ENCODE results near the gene FER. TPM values are rescaled to one million over a fixed set of nuclear protein-coding genes. Genes with fewer than 3 reads are reported as not detected.

Gene FER
- total RNA-seq, 4 donors from 2014 or later = 2.2 to 7.5 (median 3.7) TPM

DNA sequence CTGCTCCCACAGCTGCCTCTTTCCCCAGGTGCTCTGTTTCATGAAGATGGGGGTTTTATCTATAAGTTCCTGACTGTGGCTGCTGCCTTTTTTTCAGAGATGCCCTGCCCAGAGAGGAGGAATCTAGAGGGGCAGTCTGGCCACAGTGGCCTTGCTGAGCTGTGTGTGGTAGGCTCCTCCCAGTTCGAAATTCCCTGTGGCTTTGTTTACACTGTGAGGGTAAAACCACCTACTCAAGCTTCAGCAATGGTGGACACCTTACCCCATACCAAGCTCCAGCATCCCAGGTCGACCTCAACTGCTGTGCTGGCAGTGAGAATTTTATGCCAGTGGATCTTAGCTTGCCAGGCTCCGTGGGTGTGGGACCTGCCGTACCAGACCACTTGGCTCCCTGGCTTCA, 250.0 kb downstream of the FER start:
- in situ Hi-C loops (cut with MboI; ENCODE audit: low sequenced_read_pairs in 4 of 4) (no loop called here), intact Hi-C loops (cut with DNase I; ENCODE audit: low total_unique reads) (no loop called here)

DNA sequence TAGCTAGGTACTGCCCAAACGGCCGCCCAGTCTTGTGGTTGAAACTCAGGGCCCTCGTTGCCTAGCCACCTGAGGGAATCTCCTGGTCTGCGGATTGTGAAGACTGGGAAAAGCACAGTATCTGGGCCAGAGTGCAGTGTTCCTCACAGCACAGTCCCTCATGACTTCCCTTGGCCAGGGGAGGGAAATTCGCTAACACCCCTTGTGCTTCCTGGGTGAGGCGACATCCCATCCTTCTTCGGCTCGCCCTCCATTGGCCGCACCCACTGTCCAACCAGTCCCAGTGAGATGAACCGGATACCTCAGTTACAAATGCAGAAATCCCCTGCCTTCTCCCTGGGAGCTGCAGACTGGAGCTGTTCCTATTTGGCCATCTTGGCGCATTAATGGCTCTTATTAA, 250.5 kb downstream of the FER start:
- intact Hi-C loops (cut with DNase I; ENCODE audit: low total_unique reads) = no loop called here
- no peak overlapping the region for H3K4me3 ChIP-seq
- no peaks in the 10 kb centered on the region for H3K27me3 ChIP-seq
- no peak overlapping the region for H3K27ac ChIP-seq
- no peak for ATAC-seq
- H3K36me3 ChIP-seq = no peaks in the 10 kb centered on the region
- TF ChIP-seq POLR2A (IDR thresholded peaks at IDR 0.05) (no peak), CTCF (IDR thresholded peaks at IDR 0.05 in 4 of 5, conservative IDR thresholded peaks at IDR 0.05 in 1 of 5) (no peak)
- no peaks in the 10 kb centered on the region for H3K4me1 ChIP-seq
- H3K9me3 ChIP-seq = no peaks in the 10 kb centered on the region
- in situ Hi-C loops (cut with MboI; ENCODE audit: low sequenced_read_pairs in 4 of 4) = no loop called here
- no peak for DNase-seq

More for the DNA sequence above, 250.0 kb downstream of the FER start:
- no peaks in the 10 kb centered on the region for H3K27me3 ChIP-seq
- no peaks in the 10 kb centered on the region for H3K9me3 ChIP-seq
- no peak overlapping the region for H3K4me3 ChIP-seq
- H3K27ac ChIP-seq = no peak overlapping the region
- no peaks in the 10 kb centered on the region for H3K4me1 ChIP-seq
- DNase-seq (no peak), ATAC-seq (no peak)
- no peaks in the 10 kb centered on the region for H3K36me3 ChIP-seq
- TF ChIP-seq CTCF (IDR thresholded peaks at IDR 0.05 in 4 of 5, conservative IDR thresholded peaks at IDR 0.05 in 1 of 5) (no peak), POLR2A (IDR thresholded peaks at IDR 0.05) (no peak)

DNA sequence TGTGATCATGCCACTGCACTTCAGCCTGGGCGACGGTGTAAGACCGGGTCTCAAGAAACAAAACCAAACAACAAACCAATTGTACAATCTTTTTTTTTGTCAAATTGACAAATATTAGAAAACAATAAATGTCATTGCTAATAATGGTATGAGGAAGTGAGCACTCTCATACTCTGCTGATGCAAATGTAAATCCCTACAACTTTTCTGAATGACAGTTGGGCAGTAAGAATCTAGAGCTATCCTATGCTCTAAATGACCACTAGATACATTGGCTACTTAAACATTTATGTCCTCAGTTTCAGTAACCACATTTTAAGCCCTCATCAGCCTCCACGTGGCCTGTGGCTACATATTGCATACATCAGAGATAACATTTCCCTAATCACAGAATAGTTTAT, 256.2 kb downstream of the FER start:
- Histone ChIP-seq H3K27me3 (no peaks in the 10 kb centered on the region), H3K4me1 (no peaks in the 10 kb centered on the region)
- intact Hi-C loops (cut with DNase I; ENCODE audit: low total_unique reads) = no loop called here

GRCh38 chr5:109005297-109006009, 257.8 kb downstream of the FER start:
- H3K4me1 ChIP-seq = no peaks in the 10 kb centered on the region
- ATAC-seq = no peak
- in situ Hi-C loops (cut with MboI; ENCODE audit: low sequenced_read_pairs in 4 of 4) (no loop called here), intact Hi-C loops (cut with DNase I; ENCODE audit: low total_unique reads) (no loop called here)
- H3K27me3 ChIP-seq = no peaks in the 10 kb centered on the region
- no peak overlapping the region for H3K4me3 ChIP-seq
- no peaks in the 10 kb centered on the region for H3K36me3 ChIP-seq
- TF ChIP-seq POLR2A (IDR thresholded peaks at IDR 0.05) = no peak
- TF ChIP-seq CTCF (IDR thresholded peaks at IDR 0.05 in 4 of 5, conservative IDR thresholded peaks at IDR 0.05 in 1 of 5) = no peak
- H3K9me3 ChIP-seq = no peaks in the 10 kb centered on the region
- no peak for DNase-seq
- H3K27ac ChIP-seq = no peak overlapping the region

More for the DNA sequence above, 256.2 kb downstream of the FER start:
- Histone ChIP-seq H3K27ac (no peak overlapping the region), H3K9me3 (no peaks in the 10 kb centered on the region), H3K36me3 (no peaks in the 10 kb centered on the region), H3K4me3 (no peak overlapping the region)
- DNase-seq = no peak
- in situ Hi-C loops (cut with MboI; ENCODE audit: low sequenced_read_pairs in 4 of 4) = no loop called here
- no peak for ATAC-seq
- no peak for TF ChIP-seq POLR2A (IDR thresholded peaks at IDR 0.05)
- no peak for TF ChIP-seq CTCF (IDR thresholded peaks at IDR 0.05 in 4 of 5, conservative IDR thresholded peaks at IDR 0.05 in 1 of 5)

GRCh38 chr5:109006129-109006528, 258.4 kb downstream of the FER start:
- ATAC-seq (no peak), DNase-seq (no peak)
- H3K27ac ChIP-seq = no peak overlapping the region
- H3K4me1 ChIP-seq = no peaks in the 10 kb centered on the region
- no peaks in the 10 kb centered on the region for H3K9me3 ChIP-seq
- H3K27me3 ChIP-seq = no peaks in the 10 kb centered on the region
- no peaks in the 10 kb centered on the region for H3K36me3 ChIP-seq
- H3K4me3 ChIP-seq = no peak overlapping the region
- no peak for TF ChIP-seq CTCF (IDR thresholded peaks at IDR 0.05 in 4 of 5, conservative IDR thresholded peaks at IDR 0.05 in 1 of 5)
- TF ChIP-seq POLR2A (IDR thresholded peaks at IDR 0.05) = no peak
- intact Hi-C loops (cut with DNase I; ENCODE audit: low total_unique reads) = no loop called here
- in situ Hi-C loops (cut with MboI; ENCODE audit: low sequenced_read_pairs in 4 of 4) = no loop called here

All from gastrocnemius medialis (tissue), 4 donors.